Neural cell (in vitro differentiated cells): ENCODE results near the gene IL1RL2. TPM values are rescaled to one million over a fixed set of nuclear protein-coding genes. Genes with fewer than 3 reads are reported as not detected.

Experiments
- H2AFZ ChIP-seq: fragments of 200-600, 300-800 bp; sonication (generic), shearing (Covaris generic); 2 replicates; pipeline ENCODE4 v1.6.0; 2014; ENCODE audit warnings: low read depth, mild to moderate bottlenecking, antibody characterized with exemption, low read length, moderate library complexity
- H3F3A ChIP-seq: fragments of 200-600 bp; shearing (Covaris generic); 2 replicates; pipeline ENCODE4 v1.6.1; 2016; ENCODE audit warnings: mild to moderate bottlenecking, moderate library complexity, mixed read lengths, antibody characterized with exemption, low read length; ENCODE audit not compliant: insufficient read depth, poor library complexity, severe bottlenecking
- H3K27ac ChIP-seq: fragments of 200-600, 300-800 bp; sonication (generic), shearing (Covaris generic); 2 replicates; pipeline ENCODE4 v1.5.1; 2014; ENCODE audit warnings: mild to moderate bottlenecking, low read length, moderate library complexity
- H3K27me3 ChIP-seq: fragments of 300-800, 200-600 bp; sonication (generic), shearing (Covaris generic); 2 replicates; pipeline ENCODE4 v1.6.0; 2014; ENCODE audit warnings: mild to moderate bottlenecking, low read depth, low read length, moderate library complexity; ENCODE audit not compliant: insufficient read depth
- H3K36me3 ChIP-seq: fragments of 300-800, 200-600 bp; sonication (generic), shearing (Covaris generic); 2 replicates; pipeline ENCODE4 v1.5.1; 2014; ENCODE audit warnings: mild to moderate bottlenecking, antibody characterized with exemption, low read length, moderate library complexity; ENCODE audit not compliant: insufficient read depth
- H3K4me2 ChIP-seq: fragments of 300-800, 200-600 bp; sonication (generic), shearing (Covaris generic); 2 replicates; pipeline ENCODE4 v1.6.0; 2014; ENCODE audit warnings: mild to moderate bottlenecking, low read length
- H3K4me3 ChIP-seq: fragments of 300-800, 200-600 bp; sonication (generic), shearing (Covaris generic); 2 replicates; pipeline ENCODE4 v1.5.1; 2014; ENCODE audit warnings: mild to moderate bottlenecking, low read length, moderate library complexity
- H3K79me2 ChIP-seq: fragments of 200-600 bp; shearing (Covaris generic); replicated peaks from 2 replicates; pipeline ENCODE4 v1.6.0; 2014; ENCODE audit warnings: mild to moderate bottlenecking, low read length, moderate library complexity; ENCODE audit not compliant: insufficient read depth
- H3K9ac ChIP-seq: fragments of 300-800, 200-600 bp; sonication (generic), shearing (Covaris generic); 2 replicates; pipeline ENCODE4 v1.6.1; 2016; ENCODE audit warnings: mild to moderate bottlenecking, low read length, mixed read lengths
- H3K9me2 ChIP-seq: fragments of 200-600 bp; shearing (Covaris generic); 2 replicates; pipeline ENCODE4 v1.6.1; 2016; ENCODE audit warnings: mild to moderate bottlenecking, low read length, mixed read lengths; ENCODE audit not compliant: insufficient read depth
- H3K9me3 ChIP-seq: fragments of 200-600, 300-800 bp; sonication (generic), shearing (Covaris generic); 2 replicates; pipeline ENCODE4 v1.6.1; 2016; ENCODE audit warnings: mild to moderate bottlenecking, mixed run types, low read length, moderate library complexity, mixed read lengths
- H4K20me1 ChIP-seq: fragments of 200-600 bp; shearing (Covaris generic); 2 replicates; pipeline ENCODE4 v1.6.1; 2016; ENCODE audit warnings: mild to moderate bottlenecking, mixed run types; ENCODE audit not compliant: insufficient read depth
- EP300 ChIP-seq: fragments of 450-650 bp; conservative IDR thresholded peaks from 2 replicates; pipeline ENCODE4 v1.6.1; 2014; ENCODE audit warnings: antibody characterized with exemption, mild to moderate bottlenecking, moderate library complexity; ENCODE audit not compliant: poor library complexity, severe bottlenecking
- EZH2 ChIP-seq: fragments of 200-600, 300-800 bp; shearing (Covaris generic), sonication (generic); IDR thresholded peaks from 2 replicates; pipeline ENCODE4 v1.6.1; 2014; ENCODE audit warnings: antibody characterized with exemption, low read length, borderline replicate concordance, mild to moderate bottlenecking; ENCODE audit not compliant: insufficient read depth, poor library complexity, severe bottlenecking
- MXI1 ChIP-seq: fragments of 450-650 bp; conservative IDR thresholded peaks from 2 replicates; pipeline ENCODE4 v1.6.1; 2014; ENCODE audit warnings: antibody characterized with exemption, mild to moderate bottlenecking; ENCODE audit not compliant: poor library complexity, severe bottlenecking
- POLR2AphosphoS5 ChIP-seq: IDR thresholded peaks from 2 replicates; pipeline ENCODE4 v1.6.1; 2012
- RAD21 ChIP-seq: fragments of 450-650 bp; conservative IDR thresholded peaks from 2 replicates; pipeline ENCODE4 v1.6.1; 2014; ENCODE audit warnings: antibody characterized with exemption, mild to moderate bottlenecking, moderate library complexity
- SMC3 ChIP-seq: fragments of 450-650 bp; conservative IDR thresholded peaks from 2 replicates; pipeline ENCODE4 v1.6.1; 2014; ENCODE audit warnings: antibody characterized with exemption, mild to moderate bottlenecking, moderate library complexity; ENCODE audit not compliant: poor library complexity
- TAF1 ChIP-seq: IDR thresholded peaks from 2 replicates; pipeline ENCODE4 v1.6.1; 2012; ENCODE audit warnings: low read depth
- polyA plus RNA-seq: library from polyadenylated mRNA; depleted of rRNA; stranded (reverse); fragments of >200 nt; gene quantifications from 2 replicates; pipeline ENCODE4 v1.2.3, GENCODE V29; 2014
- TF ChIP-seq, protein P1 (sequence below): fragments of 450-650 bp; IDR thresholded peaks from 2 replicates; pipeline ENCODE4 v1.5.1; 2014; ENCODE audit warnings: antibody characterized with exemption, mild to moderate bottlenecking, moderate library complexity; ENCODE audit not compliant: poor library complexity, severe bottlenecking
- TF ChIP-seq, protein P2 (sequence below): IDR thresholded peaks from 2 replicates; pipeline ENCODE4 v1.6.1; 2012; ENCODE audit warnings: borderline replicate concordance

Gene IL1RL2
- polyA plus RNA-seq, 1 donor from 2014 or later, result not detected

DNA sequence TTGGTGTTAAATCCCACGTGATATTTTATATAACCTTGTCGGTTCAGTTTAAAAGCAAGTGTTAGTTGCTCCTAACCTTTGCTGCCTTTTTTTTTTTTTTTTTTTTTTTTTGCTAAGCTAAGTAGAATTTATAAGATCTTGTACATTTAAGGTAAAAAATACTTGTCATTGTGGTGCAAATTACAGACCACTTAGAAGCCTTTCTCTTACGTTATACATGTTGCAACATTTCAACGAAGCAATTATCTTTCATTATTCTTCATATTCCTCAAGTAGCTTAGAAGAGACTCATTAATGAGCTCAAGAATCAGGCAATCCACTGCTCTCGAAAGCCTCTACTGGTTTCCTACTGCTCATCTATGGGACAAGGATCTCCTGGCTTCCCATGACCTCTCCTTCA is 14.9 kb upstream of the IL1RL2 start:
- no peaks in the 10 kb centered on the region for H3K79me2 ChIP-seq
- H3F3A ChIP-seq, result no peaks in the 10 kb centered on the region
- no peak overlapping the region for H3K9ac ChIP-seq
- TF ChIP-seq, protein P1, sequence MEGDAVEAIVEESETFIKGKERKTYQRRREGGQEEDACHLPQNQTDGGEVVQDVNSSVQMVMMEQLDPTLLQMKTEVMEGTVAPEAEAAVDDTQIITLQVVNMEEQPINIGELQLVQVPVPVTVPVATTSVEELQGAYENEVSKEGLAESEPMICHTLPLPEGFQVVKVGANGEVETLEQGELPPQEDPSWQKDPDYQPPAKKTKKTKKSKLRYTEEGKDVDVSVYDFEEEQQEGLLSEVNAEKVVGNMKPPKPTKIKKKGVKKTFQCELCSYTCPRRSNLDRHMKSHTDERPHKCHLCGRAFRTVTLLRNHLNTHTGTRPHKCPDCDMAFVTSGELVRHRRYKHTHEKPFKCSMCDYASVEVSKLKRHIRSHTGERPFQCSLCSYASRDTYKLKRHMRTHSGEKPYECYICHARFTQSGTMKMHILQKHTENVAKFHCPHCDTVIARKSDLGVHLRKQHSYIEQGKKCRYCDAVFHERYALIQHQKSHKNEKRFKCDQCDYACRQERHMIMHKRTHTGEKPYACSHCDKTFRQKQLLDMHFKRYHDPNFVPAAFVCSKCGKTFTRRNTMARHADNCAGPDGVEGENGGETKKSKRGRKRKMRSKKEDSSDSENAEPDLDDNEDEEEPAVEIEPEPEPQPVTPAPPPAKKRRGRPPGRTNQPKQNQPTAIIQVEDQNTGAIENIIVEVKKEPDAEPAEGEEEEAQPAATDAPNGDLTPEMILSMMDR, result no peak
- TF ChIP-seq POLR2AphosphoS5 (no peak), EP300 (no peak), SMC3 (no peak), EZH2 (no peak), RAD21 (no peak), TAF1 (no peak), MXI1 (no peak)
- TF ChIP-seq, protein P2, sequence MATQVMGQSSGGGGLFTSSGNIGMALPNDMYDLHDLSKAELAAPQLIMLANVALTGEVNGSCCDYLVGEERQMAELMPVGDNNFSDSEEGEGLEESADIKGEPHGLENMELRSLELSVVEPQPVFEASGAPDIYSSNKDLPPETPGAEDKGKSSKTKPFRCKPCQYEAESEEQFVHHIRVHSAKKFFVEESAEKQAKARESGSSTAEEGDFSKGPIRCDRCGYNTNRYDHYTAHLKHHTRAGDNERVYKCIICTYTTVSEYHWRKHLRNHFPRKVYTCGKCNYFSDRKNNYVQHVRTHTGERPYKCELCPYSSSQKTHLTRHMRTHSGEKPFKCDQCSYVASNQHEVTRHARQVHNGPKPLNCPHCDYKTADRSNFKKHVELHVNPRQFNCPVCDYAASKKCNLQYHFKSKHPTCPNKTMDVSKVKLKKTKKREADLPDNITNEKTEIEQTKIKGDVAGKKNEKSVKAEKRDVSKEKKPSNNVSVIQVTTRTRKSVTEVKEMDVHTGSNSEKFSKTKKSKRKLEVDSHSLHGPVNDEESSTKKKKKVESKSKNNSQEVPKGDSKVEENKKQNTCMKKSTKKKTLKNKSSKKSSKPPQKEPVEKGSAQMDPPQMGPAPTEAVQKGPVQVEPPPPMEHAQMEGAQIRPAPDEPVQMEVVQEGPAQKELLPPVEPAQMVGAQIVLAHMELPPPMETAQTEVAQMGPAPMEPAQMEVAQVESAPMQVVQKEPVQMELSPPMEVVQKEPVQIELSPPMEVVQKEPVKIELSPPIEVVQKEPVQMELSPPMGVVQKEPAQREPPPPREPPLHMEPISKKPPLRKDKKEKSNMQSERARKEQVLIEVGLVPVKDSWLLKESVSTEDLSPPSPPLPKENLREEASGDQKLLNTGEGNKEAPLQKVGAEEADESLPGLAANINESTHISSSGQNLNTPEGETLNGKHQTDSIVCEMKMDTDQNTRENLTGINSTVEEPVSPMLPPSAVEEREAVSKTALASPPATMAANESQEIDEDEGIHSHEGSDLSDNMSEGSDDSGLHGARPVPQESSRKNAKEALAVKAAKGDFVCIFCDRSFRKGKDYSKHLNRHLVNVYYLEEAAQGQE, result no peak
- no peaks in the 10 kb centered on the region for H4K20me1 ChIP-seq
- no peaks in the 10 kb centered on the region for H3K36me3 ChIP-seq
- H2AFZ ChIP-seq, result no peak overlapping the region
- H3K9me3 ChIP-seq, result no peaks in the 10 kb centered on the region
- no peak overlapping the region for H3K4me3 ChIP-seq
- H3K27me3 ChIP-seq, result no peaks in the 10 kb centered on the region
- H3K27ac ChIP-seq, result no peak overlapping the region
- H3K4me2 ChIP-seq, result no peak overlapping the region
- no peaks in the 10 kb centered on the region for H3K9me2 ChIP-seq

DNA sequence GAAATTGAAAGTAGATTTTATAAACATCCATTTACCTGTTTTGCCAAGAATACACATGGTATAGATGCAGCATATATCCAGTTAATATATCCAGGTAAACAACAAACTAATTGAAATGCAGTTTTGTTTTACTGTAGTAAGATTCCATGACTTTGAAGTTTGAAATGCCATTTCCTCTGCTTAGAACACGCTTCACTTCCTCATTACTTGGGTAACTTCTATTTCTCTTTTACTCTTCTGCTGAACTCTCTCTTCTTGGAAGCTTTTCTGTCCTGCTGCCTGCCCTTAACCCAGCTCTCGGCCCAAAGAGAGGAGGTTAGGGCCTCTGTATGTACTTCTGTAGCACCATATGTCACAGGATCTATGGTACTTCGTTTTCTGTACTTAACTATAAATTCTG is 14.1 kb upstream of the IL1RL2 start:
- TF ChIP-seq MXI1, result no peak
- TF ChIP-seq RAD21, result no peak
- TF ChIP-seq TAF1, result no peak
- no peak for TF ChIP-seq EP300
- TF ChIP-seq EZH2, result no peak
- no peak for TF ChIP-seq POLR2AphosphoS5
- TF ChIP-seq, protein P1, result no peak
- TF ChIP-seq, protein P2, result no peak
- no peak for TF ChIP-seq SMC3

More for the DNA sequence above, 14.1 kb upstream of the IL1RL2 start:
- Histone ChIP-seq H3K36me3 (no peaks in the 10 kb centered on the region), H2AFZ (no peak overlapping the region), H3K9me3 (no peaks in the 10 kb centered on the region), H3K27ac (no peak overlapping the region), H3K27me3 (no peaks in the 10 kb centered on the region), H3F3A (no peaks in the 10 kb centered on the region), H3K79me2 (no peaks in the 10 kb centered on the region), H3K9me2 (no peaks in the 10 kb centered on the region), H3K9ac (no peak overlapping the region), H3K4me3 (no peak overlapping the region), H4K20me1 (no peaks in the 10 kb centered on the region), H3K4me2 (no peak overlapping the region)
